ENCODE measurements around the gene RFC1. TPM values are rescaled to one million over a fixed set of nuclear protein-coding genes. Genes with fewer than 3 reads are reported as not detected.
"Not testable (repeated sequence)": the region's sequence is repeated elsewhere in the genome, so short reads cannot be mapped to it uniquely, and the experiment has no call there.

RFC1 gene
- total RNA-seq, 1 donor from 2014 or later, result 55.2 TPM

GRCh38 chr4:39305912-39306677 lies 60.1 kb downstream of the RFC1 start:
- no peak for DNase-seq

DNA sequence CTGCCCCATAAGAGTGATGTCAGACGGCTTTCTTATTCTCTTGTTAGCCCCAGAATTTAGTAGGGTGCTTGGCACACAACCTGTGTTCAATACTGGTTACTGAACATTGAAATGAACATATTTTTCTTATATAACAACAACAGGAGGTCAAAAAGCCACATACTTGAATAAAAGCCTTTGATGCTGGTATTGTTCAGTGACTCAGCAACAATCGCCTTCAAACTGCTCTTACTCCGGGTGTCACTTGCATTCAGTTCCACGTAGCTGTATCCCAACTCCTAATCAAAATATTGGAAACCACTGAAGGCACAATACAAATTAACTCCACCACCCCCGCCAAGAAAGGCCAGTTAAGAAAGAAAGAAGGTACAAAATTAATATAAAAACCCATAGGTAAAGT lies 61.5 kb downstream of the RFC1 start:
- no peak for DNase-seq

DNA sequence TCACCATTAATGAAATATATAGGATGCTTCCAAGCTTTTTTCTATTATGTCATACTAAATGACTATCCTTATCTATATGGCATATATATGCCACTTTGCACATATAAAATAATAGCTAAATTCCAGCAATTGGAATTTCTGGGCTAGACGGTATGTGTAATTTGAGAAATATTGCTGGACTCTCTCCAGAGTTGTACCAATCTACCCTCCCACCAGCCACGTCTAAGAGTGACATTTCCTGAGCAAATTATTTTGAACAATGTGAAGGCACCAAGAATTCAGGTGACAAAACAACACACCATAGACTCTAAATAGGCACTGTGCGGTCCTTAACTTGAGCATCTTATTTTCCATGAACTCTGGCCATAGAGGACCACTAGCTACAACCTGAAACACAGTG lies 62.3 kb downstream of the RFC1 start:
- DNase-seq, result no peak

DNA sequence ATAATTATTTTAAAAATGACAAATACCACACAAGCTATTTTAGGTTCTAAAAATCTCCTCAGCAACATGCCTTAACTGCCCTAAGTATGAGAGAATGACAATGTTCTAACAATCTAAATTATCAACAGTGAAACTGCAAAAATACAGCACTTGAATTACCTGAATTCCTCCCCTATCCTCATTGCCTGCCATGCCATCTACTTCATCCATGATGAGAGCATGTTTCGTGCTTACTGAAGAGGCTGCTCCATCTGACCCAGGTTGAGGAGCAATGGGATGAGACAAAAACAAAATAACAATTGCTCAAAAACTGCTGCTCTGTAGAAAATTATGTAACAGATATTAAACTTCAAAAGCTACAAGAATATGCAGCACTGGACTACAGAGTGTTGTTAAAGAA lies 63.3 kb downstream of the RFC1 start:
- no peak for DNase-seq

GRCh38 chr4:39295784-39296183 lies 70.4 kb downstream of the RFC1 start:
- no peak for DNase-seq

GRCh38 chr4:39292433-39292832 lies 73.7 kb downstream of the RFC1 start:
- DNase-seq, result not testable (repeated sequence)

GRCh38 chr4:39291686-39292085 lies 74.5 kb downstream of the RFC1 start:
- DNase-seq, result no peak

GRCh38 chr4:39287223-39287622 lies 78.9 kb downstream of the RFC1 start:
- DNase-seq, result no peak

DNA sequence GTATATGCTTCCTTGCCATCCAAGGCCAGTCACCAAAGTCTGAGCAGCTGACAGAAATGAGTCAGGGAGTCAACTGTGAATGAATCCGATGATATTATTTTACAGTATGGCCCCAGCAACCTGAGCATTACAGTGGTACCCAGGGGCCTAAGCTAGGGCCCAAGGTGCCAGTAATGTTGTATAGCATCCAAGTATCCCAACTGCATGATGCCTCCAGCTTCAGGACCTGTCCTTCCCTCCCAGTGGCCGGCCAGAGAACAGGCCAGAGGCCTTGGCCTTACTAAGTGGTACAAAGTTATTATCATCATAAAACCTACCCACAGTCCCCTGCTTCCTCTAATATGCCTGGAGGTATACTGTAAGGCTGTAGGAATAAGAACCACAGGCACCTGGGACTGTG lies 79.9 kb downstream of the RFC1 start:
- DNase-seq, result no peak

DNA sequence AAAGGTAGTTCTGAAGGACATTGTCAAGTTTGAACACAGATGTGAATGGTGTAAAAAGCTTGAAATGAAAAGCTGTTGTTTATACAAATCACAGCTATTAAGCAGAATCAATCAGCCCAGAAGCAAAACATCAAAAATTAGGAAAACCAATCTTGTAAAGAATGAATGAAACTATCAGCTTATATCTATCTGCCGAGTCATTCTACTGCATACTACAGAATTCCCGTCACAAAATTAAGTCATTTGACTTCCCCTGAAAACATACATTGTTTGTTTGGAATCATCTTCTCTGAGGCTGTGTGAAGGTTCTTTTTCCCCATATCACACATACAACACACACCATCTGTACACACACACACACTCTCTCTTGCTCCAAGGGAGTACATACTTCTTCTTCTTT lies 80.3 kb downstream of the RFC1 start:
- no peak for DNase-seq

- DNase-seq, result no peak
Observed at GRCh38 chr4:39285111-39285795, 80.9 kb downstream of the RFC1 start.

GRCh38 chr4:39280770-39281169 lies 85.4 kb downstream of the RFC1 start:
- no peak for DNase-seq

DNA sequence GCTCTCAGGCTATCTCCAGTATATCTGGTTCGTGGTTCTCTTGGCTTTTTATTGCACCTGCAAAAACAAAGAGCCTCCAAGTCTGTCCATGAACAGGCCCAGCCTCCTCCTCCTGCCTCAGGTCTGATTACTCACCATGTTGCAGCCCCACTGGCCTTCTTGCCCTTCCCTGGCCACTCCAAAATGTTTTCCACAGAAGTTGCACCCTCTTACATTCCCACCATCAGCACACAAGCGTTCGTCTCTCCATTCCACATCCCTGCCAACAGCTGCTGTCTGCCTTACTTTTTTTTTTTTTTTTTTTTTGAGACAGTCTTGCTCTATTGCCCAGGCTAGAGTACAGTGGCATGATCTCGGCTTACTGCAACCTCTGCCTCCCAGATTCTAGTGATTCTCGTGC lies 86.7 kb downstream of the RFC1 start:
- no peak for DNase-seq

- no peak for DNase-seq
Observed at GRCh38 chr4:39278476-39278875, 87.7 kb downstream of the RFC1 start.

DNA sequence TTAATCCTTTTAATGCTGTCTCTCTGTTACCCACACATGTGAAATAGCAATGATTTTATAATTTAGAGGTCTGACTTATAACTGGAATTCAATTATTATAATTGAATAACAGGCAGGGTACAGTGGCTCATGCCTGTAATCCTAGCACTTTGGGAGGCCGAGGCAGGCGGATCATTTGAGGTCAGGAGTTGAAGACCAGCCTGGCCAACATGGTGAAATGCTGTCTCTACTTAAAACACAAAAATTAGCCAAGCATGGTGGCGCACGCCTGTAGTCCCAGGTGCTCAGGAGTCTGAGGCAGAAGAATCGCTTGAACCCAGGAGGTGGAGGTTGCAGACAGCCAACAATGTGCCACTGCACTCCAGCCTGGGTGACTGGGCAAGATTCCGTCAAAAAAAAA lies 88.5 kb downstream of the RFC1 start:
- not testable (repeated sequence) for DNase-seq

GRCh38 chr4:39274503-39274902 lies 91.7 kb downstream of the RFC1 start:
- no peak for DNase-seq

GRCh38 chr4:39263895-39264294 lies 102.3 kb downstream of the RFC1 start:
- DNase-seq, result no peak

- no peak for DNase-seq
Observed at GRCh38 chr4:39259571-39260330, 106.4 kb downstream of the RFC1 start.

- no peak for DNase-seq
Observed at GRCh38 chr4:39256436-39256835, 109.7 kb downstream of the RFC1 start.

DNA sequence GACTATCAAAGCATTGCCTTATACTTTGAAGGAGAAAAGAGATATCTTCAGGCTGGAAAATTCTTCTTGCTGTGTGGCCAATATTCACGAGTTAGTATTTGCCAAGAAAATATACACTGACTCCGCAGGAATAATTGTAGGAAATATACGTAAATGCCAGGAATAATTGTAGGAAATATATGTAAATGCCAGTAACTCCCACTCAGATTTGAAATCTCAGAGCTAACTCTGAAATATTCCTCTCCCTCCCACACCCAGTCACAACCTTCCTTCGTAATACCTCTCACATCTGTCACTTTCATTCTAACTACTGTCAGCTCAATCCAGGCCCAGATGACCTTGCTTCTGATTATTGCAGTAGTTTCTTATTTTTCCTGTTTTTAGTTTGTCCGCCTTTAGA lies 110.3 kb downstream of the RFC1 start:
- no peak for DNase-seq

DNA sequence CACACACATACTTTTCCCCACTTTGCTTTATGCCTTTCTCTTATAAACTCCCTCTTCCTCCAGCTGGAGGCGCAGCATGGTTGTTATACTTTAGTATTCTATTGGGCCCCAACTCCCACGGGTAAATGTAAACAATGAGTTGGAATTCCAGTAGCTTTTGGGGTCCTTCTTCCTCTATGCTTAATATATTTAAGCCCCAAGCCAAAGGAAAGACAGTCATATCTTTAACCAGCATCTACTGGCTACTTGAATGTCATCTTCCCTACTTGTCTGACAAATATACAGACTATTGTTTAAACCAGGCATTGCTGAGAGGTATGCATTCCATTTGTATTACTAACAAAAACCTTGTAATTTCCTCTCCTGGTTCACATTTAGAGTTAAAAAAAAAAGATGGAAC lies 110.9 kb downstream of the RFC1 start:
- DNase-seq, result no peak

DNA sequence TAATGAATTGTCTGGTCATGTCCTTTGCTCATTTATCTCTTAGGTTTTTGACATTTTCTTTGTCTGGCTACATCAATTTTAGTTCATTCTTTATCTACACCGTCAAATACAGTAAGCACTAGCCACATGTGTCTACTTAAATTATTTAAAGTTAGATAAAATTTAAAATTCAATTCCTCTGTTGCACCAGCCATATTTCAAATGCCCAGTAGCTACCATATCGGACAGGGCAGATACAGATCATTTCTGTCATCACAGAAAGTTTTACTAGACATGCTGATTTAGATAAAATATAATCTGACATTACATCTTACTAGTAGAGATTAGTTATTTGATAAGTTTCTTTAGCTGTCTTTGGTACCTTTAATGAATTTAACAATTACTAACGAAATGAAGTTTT lies 122.7 kb downstream of the RFC1 start:
- no peak for DNase-seq
